AG09319 (cell line): ENCODE data around the gene MMEL1.

ENCODE experiments used
- DNase-seq: peaks from one replicate; pipeline ENCODE4 v3.0.0-alpha.2; 2010; ENCODE audit warnings: low read depth; ENCODE audit errors: extremely low read depth
- TF ChIP-seq, protein P1 (sequence below): IDR thresholded peaks from 2 replicates; pipeline ENCODE4 v1.5.1; 2011; ENCODE audit warnings: low read depth, mild to moderate bottlenecking, inconsistent platforms, low read length, moderate library complexity

MMEL1 gene

DNA sequence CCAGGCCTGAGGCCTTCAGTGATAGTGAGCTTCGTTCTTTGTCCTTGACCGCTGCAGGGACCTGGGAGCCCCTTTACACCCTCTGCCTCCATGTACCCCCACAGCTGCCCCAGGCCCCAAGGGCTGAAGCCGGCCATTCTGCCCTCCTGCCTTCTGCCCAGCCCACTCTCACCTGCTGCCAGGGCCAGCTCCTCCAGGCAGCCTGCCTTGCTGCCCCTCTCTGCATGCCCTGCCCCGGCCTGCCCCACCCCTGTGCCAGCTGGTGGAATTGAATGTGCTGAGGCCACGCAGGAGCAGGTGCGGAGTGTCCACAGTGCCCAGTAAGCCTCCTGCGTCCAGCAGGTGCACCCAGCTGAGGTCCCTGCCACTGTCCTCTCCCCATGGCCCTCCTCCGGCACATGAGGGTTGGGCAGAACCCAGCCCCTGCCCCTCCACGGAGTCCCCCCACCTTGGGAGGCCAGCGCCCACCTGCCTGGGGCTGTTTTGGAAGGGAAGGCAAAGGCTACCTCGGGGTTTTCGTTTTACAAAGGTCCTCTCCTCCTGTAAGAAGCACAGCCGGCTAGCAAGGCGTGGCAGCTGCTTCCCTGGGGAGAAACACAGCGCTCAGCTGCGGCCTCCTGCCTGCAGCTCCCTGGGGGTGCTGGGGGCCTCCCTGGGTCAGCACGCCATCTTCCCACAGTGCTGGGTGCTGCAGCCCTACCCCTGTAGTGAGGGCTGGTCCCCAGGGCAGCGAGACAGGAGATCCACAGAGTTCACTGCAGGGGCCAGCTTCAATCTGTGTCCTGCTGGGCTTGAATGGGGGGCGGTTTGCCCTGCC lies 21.0 kb downstream of the MMEL1 start:
- TF ChIP-seq, protein P1, sequence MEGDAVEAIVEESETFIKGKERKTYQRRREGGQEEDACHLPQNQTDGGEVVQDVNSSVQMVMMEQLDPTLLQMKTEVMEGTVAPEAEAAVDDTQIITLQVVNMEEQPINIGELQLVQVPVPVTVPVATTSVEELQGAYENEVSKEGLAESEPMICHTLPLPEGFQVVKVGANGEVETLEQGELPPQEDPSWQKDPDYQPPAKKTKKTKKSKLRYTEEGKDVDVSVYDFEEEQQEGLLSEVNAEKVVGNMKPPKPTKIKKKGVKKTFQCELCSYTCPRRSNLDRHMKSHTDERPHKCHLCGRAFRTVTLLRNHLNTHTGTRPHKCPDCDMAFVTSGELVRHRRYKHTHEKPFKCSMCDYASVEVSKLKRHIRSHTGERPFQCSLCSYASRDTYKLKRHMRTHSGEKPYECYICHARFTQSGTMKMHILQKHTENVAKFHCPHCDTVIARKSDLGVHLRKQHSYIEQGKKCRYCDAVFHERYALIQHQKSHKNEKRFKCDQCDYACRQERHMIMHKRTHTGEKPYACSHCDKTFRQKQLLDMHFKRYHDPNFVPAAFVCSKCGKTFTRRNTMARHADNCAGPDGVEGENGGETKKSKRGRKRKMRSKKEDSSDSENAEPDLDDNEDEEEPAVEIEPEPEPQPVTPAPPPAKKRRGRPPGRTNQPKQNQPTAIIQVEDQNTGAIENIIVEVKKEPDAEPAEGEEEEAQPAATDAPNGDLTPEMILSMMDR, result no peak
- no peak for DNase-seq

DNA sequence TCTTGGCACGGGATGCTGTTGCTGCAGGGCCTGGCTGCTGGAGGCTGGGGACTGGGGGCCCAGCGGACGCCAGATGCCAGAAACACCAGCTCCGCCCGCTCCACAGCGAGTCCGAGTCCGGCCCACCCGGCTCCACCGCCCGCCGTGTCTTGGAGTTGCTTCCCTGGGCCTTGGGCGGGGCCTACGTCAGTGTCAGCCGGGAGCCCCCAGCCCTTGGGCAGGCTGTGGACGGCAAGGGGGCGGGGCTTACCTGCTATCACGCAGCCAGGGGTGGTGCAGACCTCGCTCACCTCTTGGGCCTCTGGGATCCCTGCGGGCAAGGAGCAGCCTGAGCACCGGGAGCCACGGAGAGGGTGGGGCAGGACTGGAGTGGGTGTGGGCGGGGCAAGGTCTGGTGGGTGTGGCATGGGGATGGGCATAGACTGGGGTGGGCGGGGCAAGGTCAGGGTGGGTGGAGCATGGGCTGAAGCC lies 21.8 kb downstream of the MMEL1 start:
- no peak for DNase-seq
- TF ChIP-seq, protein P1, result no peak

DNA sequence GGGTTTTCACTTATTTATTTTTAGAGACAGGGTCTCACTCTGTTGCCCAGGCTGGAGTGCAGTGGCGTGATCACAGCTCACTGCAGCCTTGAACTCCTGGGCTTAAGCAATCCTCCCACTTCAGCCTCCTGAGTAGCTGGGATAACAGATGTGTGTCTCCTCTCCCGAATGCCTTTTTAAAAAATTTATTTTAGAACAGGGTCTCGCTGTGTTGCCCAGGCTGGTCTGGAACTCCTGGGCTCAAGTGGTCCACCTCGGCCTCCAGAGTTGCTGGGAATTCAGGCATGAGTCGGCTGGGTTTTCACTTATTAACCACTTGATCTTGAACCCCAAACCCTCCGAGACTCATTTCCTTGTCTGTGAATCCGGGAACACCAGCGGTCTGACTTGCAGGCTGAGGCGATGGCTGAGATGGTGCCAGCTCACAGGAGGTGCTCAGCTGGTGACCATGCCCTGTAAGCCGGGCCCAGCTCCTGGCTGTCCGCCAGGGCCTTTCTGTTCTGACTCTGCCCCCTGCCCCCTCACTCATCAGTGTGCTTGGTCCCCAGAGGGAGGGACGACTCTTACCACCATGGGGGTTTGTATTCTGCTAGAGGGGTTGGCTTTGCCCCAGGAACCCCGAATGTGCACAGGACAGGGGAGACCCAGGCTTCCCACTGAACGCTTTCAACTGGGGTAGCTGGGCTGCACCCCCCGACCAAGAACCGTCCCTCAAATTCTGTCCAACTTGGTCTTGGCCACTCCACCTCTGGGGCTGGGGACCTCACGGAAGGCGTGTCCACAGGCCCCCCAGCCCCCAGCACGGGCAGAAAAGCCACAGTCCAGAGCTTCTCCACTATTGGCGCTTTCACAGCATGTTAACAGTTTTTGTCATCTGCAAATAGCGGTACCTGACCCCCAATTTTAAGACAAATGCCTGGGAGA lies 22.5 kb downstream of the MMEL1 start:
- no peak for DNase-seq
- TF ChIP-seq, protein P1, result no peak

DNA sequence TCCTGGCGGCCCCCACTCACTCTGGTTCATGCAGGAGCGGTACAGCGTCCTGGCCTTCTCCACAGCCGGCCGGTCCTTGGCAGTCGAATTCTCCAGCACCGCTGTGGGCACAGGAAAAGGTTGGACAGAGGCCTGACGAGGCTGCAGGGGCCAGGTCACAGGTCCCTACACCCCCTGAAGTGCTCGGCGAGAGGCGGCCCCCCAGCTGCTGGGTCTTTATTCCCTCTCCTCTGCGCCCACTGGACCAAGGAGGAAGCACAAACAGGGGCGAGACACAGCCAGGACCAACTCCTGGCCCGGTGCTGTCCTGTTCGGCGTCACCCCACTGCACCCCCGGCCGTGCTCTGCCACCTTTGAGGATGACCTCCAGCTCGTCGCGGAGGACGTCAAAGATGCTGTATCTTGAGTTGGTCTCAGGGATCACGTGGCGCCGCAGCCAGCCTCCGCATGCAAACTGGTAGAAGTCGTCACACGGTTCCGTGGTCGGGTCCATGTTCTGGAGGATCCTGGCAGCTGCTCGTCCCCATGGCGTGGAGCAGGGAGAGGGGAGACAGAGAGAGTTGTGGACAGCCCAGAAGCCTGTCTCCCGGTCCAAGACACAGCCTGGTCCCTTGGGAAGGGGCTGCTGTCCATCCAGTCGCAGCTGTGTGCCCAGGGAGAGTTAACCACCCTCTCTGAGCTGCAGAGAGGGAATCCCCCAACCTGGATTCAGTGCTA lies 23.3 kb downstream of the MMEL1 start:
- TF ChIP-seq, protein P1, result no peak
- DNase-seq, result no peak

DNA sequence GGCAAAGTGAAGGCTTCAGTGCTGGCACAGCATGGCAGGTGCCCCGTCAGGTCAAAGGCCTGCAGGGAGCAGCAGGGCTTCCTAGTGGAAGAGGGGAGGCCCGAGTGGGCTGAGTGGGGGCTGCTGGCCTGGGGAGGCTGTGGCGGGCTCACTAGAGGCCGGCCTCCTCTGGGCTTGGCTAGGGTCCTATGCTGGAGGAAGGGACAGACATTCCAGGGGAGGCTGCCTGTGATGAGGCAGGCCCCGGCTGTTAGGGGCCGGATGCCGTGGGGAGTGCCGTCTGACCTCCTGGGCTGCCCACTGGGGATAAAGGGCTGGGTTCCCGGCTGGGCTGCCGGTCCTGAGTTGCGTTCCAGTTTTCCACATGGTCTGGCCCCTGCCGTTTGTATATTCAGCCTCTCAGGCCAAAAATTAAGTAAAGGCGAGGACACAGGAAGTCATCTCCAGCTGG lies 25.1 kb downstream of the MMEL1 start:
- TF ChIP-seq, protein P1, result no peak
- no peak for DNase-seq

DNA sequence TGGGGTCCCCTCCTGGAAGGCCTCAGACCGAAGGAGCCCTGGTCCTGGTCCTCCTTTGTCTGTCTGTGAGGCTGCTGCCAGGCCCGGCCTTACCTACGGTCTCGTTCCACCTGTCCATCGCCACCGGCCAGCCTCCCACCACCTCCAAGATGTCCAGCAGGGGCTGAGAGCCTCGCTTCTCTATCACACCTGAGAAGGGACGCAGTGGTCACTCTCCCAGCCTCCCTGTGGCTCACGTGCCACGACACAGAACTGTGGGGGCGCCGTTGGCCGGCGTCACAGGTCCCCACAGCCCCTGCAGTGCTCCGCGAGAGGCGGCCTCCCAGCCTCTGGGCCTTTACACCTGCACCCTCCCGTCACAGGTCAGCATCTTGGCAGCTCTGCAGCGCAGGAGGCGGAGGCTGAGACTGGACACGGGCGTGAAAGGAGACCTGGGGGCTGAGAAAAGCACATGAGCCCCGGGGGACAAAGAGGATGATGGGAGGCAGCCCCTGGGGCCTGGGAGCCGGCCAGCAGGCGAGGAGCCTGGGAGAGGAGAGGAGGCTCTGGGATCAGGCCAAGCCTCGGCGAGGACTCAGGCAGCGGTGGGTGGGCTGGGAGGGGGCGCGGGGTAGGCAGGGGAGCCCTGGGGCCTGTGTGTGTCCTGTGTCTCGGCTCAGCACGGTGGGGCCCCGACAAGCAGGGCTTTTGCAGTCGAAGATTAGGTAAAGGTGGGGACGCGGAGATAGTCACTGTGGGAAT lies 25.8 kb downstream of the MMEL1 start:
- DNase-seq, result no peak
- TF ChIP-seq, protein P1, result no peak
